Middle frontal gyrus (tissue), 1 donor: ENCODE results near the gene TM6SF1.
"Not testable (repeated sequence)": the region's sequence is repeated elsewhere in the genome, so short reads cannot be mapped to it uniquely, and the experiment has no call there.

Experiments
- DNase-seq: peaks from one replicate; pipeline ENCODE4 v3.0.0-alpha.2; 2015; ENCODE audit warnings: low spot score; ENCODE audit errors: extremely low spot score

TM6SF1 gene

GRCh38 chr15:83115831-83116565 lies 8.6 kb downstream of the TM6SF1 start:
- no peak for DNase-seq

- no peak for DNase-seq
Measured at GRCh38 chr15:83118291-83118827, 10.9 kb downstream of the TM6SF1 start.

GRCh38 chr15:83118968-83119367 lies 11.5 kb downstream of the TM6SF1 start:
- DNase-seq = no peak

GRCh38 chr15:83119968-83120581 lies 12.6 kb downstream of the TM6SF1 start:
- DNase-seq = no peak

- no peak for DNase-seq
Measured at GRCh38 chr15:83123529-83123928, 16.1 kb downstream of the TM6SF1 start.

- no peak for DNase-seq
Measured at GRCh38 chr15:83127547-83128150, 20.2 kb downstream of the TM6SF1 start.

- no peak for DNase-seq
Measured at GRCh38 chr15:83129791-83130190, 22.3 kb downstream of the TM6SF1 start.

GRCh38 chr15:83132861-83133523 lies 25.5 kb downstream of the TM6SF1 start:
- DNase-seq = no peak

- not testable (repeated sequence) for DNase-seq
Measured at GRCh38 chr15:83142151-83142550, 34.7 kb downstream of the TM6SF1 start.

- DNase-seq = no peak
Measured at GRCh38 chr15:83144771-83145170, 37.3 kb downstream of the TM6SF1 start.

- DNase-seq = no peak
Measured at GRCh38 chr15:83153288-83153687, 45.8 kb downstream of the TM6SF1 start.

GRCh38 chr15:83155942-83156341 lies 48.5 kb downstream of the TM6SF1 start:
- DNase-seq = no peak

GRCh38 chr15:83158393-83158792 lies 50.9 kb downstream of the TM6SF1 start:
- DNase-seq = no peak

- no peak for DNase-seq
Measured at GRCh38 chr15:83160741-83161140, 53.3 kb downstream of the TM6SF1 start.

GRCh38 chr15:83163032-83163431 lies 55.6 kb downstream of the TM6SF1 start:
- no peak for DNase-seq

- DNase-seq = no peak
Measured at GRCh38 chr15:83164111-83164770, 56.8 kb downstream of the TM6SF1 start.

- DNase-seq = no peak
Measured at GRCh38 chr15:83164771-83165404, 57.4 kb downstream of the TM6SF1 start.

GRCh38 chr15:83166218-83166617 lies 58.8 kb downstream of the TM6SF1 start:
- no peak for DNase-seq

- no peak for DNase-seq
Measured at GRCh38 chr15:83166830-83167229, 59.4 kb downstream of the TM6SF1 start.

- not testable (repeated sequence) for DNase-seq
Measured at GRCh38 chr15:83169576-83169975, 62.1 kb downstream of the TM6SF1 start.
